Measurements from ENCODE around the gene TRIM44. TPM values are rescaled to one million over a fixed set of nuclear protein-coding genes. Genes with fewer than 3 reads are reported as not detected.

Gene TRIM44
- total RNA-seq, 2 donors from 2014 or later: 45.8 to 53.1 TPM

DNA sequence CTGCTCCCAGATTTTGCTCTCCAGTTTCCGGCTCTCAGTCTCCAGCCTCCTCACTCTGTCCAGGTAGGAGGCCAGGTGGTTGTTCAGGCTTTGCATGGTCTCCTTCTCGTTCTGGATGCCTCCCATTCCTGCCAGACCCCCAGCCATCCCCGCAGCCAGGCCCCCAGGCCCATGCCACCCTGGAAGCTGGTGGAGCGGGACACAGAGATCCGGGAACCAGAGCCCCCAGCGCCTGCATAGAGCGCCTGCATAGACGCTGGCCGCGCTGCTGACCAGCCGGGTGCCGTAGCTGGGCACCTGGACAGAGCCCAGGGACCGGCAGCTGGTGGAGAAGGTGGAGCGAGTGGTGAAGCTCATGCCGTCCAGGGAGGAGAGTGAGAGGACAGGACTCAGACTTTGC, 198.6 kb downstream of the TRIM44 start:
- Mint-ChIP-seq H3K4me3 (no peak overlapping the region), H3K9me3 (peaks cover 0 to 6% of the 10 kb centered on the region in 2 donors), H3K27me3 (ENCODE audit: low read depth) (no peaks in the 10 kb centered on the region), H3K36me3 (ENCODE audit: insufficient read depth in 2 of 2) (no peaks in the 10 kb centered on the region), H3K4me1 (ENCODE audit: low read depth) (no peaks in the 10 kb centered on the region), H3K27ac (no peak overlapping the region)
- no peak for DNase-seq
- ATAC-seq (replicated peaks in 1 of 2): no peak

DNA sequence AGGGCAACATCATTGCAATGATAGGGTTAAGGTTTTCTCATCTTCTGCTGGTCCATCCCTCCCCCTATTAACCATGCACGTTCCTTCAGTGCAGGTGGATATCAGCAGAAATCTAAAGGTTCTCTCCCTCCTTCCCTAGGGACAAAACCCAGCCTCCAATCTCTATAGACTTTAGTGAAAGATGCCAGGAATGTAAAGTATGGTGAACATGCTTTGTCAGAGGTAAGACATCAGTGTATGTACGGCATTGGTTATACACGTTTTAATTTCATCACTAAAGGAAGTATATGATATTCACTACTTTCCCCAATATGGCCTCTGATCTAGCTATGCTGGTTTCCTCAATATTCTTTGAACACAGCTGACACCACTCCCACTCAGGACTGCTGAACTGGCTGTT, 200.1 kb downstream of the TRIM44 start:
- Mint-ChIP-seq H3K27ac (no peak overlapping the region), H3K4me1 (ENCODE audit: low read depth) (no peaks in the 10 kb centered on the region), H3K4me3 (no peak overlapping the region), H3K9me3 (peaks cover 6 to 8% of the 10 kb centered on the region in 2 donors), H3K27me3 (ENCODE audit: low read depth) (no peaks in the 10 kb centered on the region), H3K36me3 (ENCODE audit: insufficient read depth in 2 of 2) (peaks cover 0 to 2% of the 10 kb centered on the region in 2 donors)
- no peak for ATAC-seq (replicated peaks in 1 of 2)
- DNase-seq: no peak

DNA sequence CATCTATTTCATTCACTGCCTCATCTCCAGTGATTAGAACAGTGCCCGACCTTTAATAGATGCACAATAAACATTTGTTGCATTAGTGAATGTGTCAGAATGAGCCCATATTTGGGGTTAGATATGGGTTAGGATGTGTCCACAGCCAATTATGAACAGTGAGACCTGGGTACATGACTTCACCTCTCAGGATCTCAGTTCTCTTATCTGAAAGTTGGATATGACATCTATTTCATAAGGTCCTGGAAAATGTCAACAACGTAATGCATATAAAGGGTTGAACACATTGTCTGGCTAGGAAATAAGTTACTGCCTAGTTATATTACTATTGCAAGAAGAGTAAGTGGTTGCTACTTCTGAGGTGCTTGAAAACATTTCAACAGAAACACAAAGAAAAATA, 201.6 kb downstream of the TRIM44 start:
- no peak overlapping the region for H3K27ac Mint-ChIP-seq
- DNase-seq: no peak
- ATAC-seq (replicated peaks in 1 of 2): no peak
- no peaks in the 10 kb centered on the region for H3K4me1 Mint-ChIP-seq (ENCODE audit: low read depth)
- H3K27me3 Mint-ChIP-seq (ENCODE audit: low read depth): no peaks in the 10 kb centered on the region
- peaks cover 13 to 15% of the 10 kb centered on the region in 2 donors for H3K9me3 Mint-ChIP-seq
- H3K4me3 Mint-ChIP-seq: no peak overlapping the region
- H3K36me3 Mint-ChIP-seq (ENCODE audit: insufficient read depth in 2 of 2): peaks cover 9 to 10% of the 10 kb centered on the region in 2 donors

DNA sequence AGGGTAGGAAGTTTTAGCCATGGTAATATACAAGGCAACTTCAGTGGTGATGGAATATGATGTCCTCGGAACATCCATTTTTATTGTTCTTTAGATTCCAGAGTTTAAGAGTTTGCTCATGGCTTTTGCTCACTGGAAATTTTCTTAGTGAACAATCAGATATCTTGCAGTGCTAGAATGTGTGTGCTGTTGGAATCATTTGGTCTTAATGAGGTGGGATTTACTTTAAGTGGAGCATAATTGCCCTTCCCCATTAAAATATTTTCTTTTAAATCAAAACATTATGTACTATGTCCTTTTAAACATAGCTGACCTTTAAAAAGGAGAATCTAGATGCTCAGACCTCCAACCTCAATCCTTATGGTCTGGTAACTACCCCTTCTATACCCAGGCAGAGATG, 204.0 kb downstream of the TRIM44 start:
- no peak for ATAC-seq (replicated peaks in 1 of 2)
- H3K27me3 Mint-ChIP-seq (ENCODE audit: low read depth): no peaks in the 10 kb centered on the region
- no peaks in the 10 kb centered on the region for H3K4me1 Mint-ChIP-seq (ENCODE audit: low read depth)
- H3K9me3 Mint-ChIP-seq: peaks cover 13 to 15% of the 10 kb centered on the region in 2 donors
- H3K36me3 Mint-ChIP-seq (ENCODE audit: insufficient read depth in 2 of 2): peaks cover 9 to 10% of the 10 kb centered on the region in 2 donors
- H3K27ac Mint-ChIP-seq: no peak overlapping the region
- DNase-seq: no peak
- no peak overlapping the region for H3K4me3 Mint-ChIP-seq

Other genes with a start within 250 kb of the TRIM44 start
- gene SLC1A2, start 243.2 kb upstream of the TRIM44 start, total RNA-seq: under 1 TPM in 1 of 2 donors, not detected in 1; 0.09 TPM
- gene PAMR1, start 137.2 kb upstream of the TRIM44 start, total RNA-seq: not detected
- gene FJX1, start 44.3 kb upstream of the TRIM44 start, total RNA-seq: under 1 TPM; 0.46 to 0.89 TPM

Data from activated T-cell treated with anti-CD3 and anti-CD28 coated beads, Interleukin-2, amount 50 U/mL, for 72 hours (primary cell).